OCI-LY7 (cell line): Measurements from ENCODE around the gene CD300H. TPM values are rescaled to one million over a fixed set of nuclear protein-coding genes. Genes with fewer than 3 reads are reported as not detected.

Experiments used
- BruUV-seq: library from RNA; stranded (reverse); fragments of 400-500 nt; replicated peaks from 2 replicates; lab custom pipeline; 2021; lab: Mats Ljungman, UMichigan
- CTCF ChIA-PET: fragments of 300-600 bp; sonication (Branson Sonifier 250); formaldehyde crosslinking; loops from one replicate; lab custom pipeline; 2022; ENCODE audit warnings: antibody characterized with exemption; ENCODE audit not compliant: unreplicated experiment; lab: Charles Lee
- POLR2A ChIA-PET: fragments of 300-600 bp; sonication (Branson Sonifier 250); formaldehyde crosslinking; loops from one replicate; lab custom pipeline; 2022; ENCODE audit warnings: antibody characterized with exemption; lab: Charles Lee
- DNase-seq: peaks from one replicate; pipeline ENCODE4 v3.0.0-alpha.2; 2015; ENCODE audit warnings: low spot score
- H2AFZ ChIP-seq: fragments of 200-600 bp; sonication (generic), shearing (Covaris generic); 2 replicates; pipeline ENCODE4 v1.6.1; 2014; ENCODE audit warnings: mild to moderate bottlenecking, antibody characterized with exemption, low read length, moderate library complexity
- H3K27ac ChIP-seq: fragments of 200-600 bp; sonication (generic); 2 replicates; pipeline ENCODE4 v1.5.1; 2014; ENCODE audit warnings: mixed run types, low read depth, mild to moderate bottlenecking, moderate library complexity, low read length, inconsistent platforms; ENCODE audit not compliant: poor library complexity, severe bottlenecking
- H3K36me3 ChIP-seq: fragments of 200-600 bp; sonication (generic); 2 replicates; pipeline ENCODE4 v1.6.1; 2014; ENCODE audit warnings: mild to moderate bottlenecking, antibody characterized with exemption, low read length, moderate library complexity, mixed read lengths; ENCODE audit not compliant: insufficient read depth
- H3K4me1 ChIP-seq: fragments of 200-600 bp; sonication (generic); 2 replicates; pipeline ENCODE4 v1.5.1; 2014; ENCODE audit warnings: mild to moderate bottlenecking, low read length; ENCODE audit not compliant: insufficient read depth, poor library complexity, severe bottlenecking
- H3K4me2 ChIP-seq: fragments of 200-600 bp; sonication (generic); 2 replicates; pipeline ENCODE4 v1.6.1; 2014; ENCODE audit warnings: mild to moderate bottlenecking, low read length
- H3K4me3 ChIP-seq: fragments of 200-600 bp; sonication (generic); 2 replicates; pipeline ENCODE4 v1.5.1; 2014; ENCODE audit warnings: mild to moderate bottlenecking, low read depth, low read length; ENCODE audit not compliant: poor library complexity, severe bottlenecking
- H3K79me2 ChIP-seq: fragments of 200-600 bp; sonication (generic); 2 replicates; pipeline ENCODE4 v1.6.1; 2016; ENCODE audit warnings: low read depth, mild to moderate bottlenecking, low read length, moderate library complexity, mixed read lengths; ENCODE audit not compliant: insufficient read depth
- H3K9me2 ChIP-seq: fragments of 200-600 bp; sonication (generic); 2 replicates; pipeline ENCODE4 v1.6.1; 2016; ENCODE audit warnings: mild to moderate bottlenecking, low read length, mixed read lengths; ENCODE audit not compliant: insufficient read depth
- H3K9me3 ChIP-seq: fragments of 200-600 bp; sonication (generic); 2 replicates; pipeline ENCODE4 v1.6.1; 2014; ENCODE audit warnings: mild to moderate bottlenecking, mixed run types, low read length, mixed read lengths
- H4K20me1 ChIP-seq: fragments of 200-600 bp; sonication (generic); 2 replicates; pipeline ENCODE4 v1.6.1; 2014; ENCODE audit warnings: mild to moderate bottlenecking, antibody characterized with exemption, low read length, moderate library complexity, mixed read lengths; ENCODE audit not compliant: insufficient read depth
- CTCF ChIP-seq: fragments of 200-600 bp; sonication (generic); conservative IDR thresholded peaks from 2 replicates; pipeline ENCODE4 v1.5.1; 2014; ENCODE audit warnings: mild to moderate bottlenecking, antibody characterized with exemption, low read length, moderate library complexity, mixed read lengths
- EZH2phosphoT487 ChIP-seq: fragments of 200-600 bp; sonication (generic); IDR thresholded peaks from 2 replicates; pipeline ENCODE4 v1.6.1; 2018; ENCODE audit warnings: low read depth, borderline replicate concordance, mild to moderate bottlenecking, mixed run types, antibody characterized with exemption, low read length, moderate library complexity, mixed read lengths
- intact Hi-C: fragments of 100-400 bp; cut with micrococcal nuclease; formaldehyde crosslinking; loops from one replicate; pipeline ENCODE4 v1.10.0; 2022; ENCODE audit not compliant: unreplicated experiment
- total RNA-seq, 2 experiments: library from RNA; depleted of rRNA in 1 of 2; stranded (reverse); fragments of >200 nt in 1 of 2; shearing (Covaris generic) in 1 of 2; gene quantifications; 2 replicates each; pipeline ENCODE4 v1.2.3, GENCODE V29; 2014 to 2022

CD300H gene
- total RNA-seq, 2 experiments from 2014 or later, result not detected

- Histone ChIP-seq H3K4me3 (no peak overlapping the region), H2AFZ (no peak overlapping the region), H3K79me2 (no peaks in the 10 kb centered on the region), H3K9me2 (no peaks in the 10 kb centered on the region), H3K36me3 (no peaks in the 10 kb centered on the region), H3K9me3 (no peaks in the 10 kb centered on the region), H4K20me1 (no peaks in the 10 kb centered on the region), H3K4me2 (no peak overlapping the region), H3K4me1 (no peaks in the 10 kb centered on the region), H3K27ac (no peak overlapping the region)
- BruUV-seq, result no TSS peak
- no peak for DNase-seq
- intact Hi-C loops, result no loop called here
- ChIA-PET POLR2A (interaction anchor here (0.6 kb wide), 1 partner anchor 53 kb away, joined by 3 read pairs; no protein-coding TSS in a partner anchor), CTCF (no interaction called here)
- no peak for TF ChIP-seq CTCF
- no peak for TF ChIP-seq EZH2phosphoT487
Measured at GRCh38 chr17:74527756-74528155, 39.6 kb downstream of the CD300H start.

DNA sequence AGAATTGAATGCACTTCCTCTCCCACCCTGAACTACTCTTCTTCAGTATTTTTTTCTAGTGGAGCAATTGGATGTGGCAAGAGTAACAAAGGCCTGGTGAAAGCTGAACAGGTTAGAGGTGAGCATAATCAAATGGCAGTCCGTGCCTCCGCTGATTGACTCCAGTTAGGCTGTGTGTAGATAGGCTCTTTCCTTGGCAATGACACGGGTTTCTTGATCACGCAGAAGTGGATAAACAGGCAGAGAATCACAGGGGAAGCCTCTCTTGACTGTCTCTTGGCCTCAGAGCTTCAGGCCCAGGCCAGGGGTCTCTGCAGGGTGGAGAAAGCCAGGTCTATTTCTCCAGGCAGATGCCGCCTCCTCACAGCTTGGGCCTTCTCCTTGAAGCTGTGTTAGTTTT, 40.2 kb downstream of the CD300H start:
- Histone ChIP-seq H3K4me2 (no peak overlapping the region), H3K4me3 (no peak overlapping the region), H3K9me2 (no peaks in the 10 kb centered on the region), H3K79me2 (no peaks in the 10 kb centered on the region), H3K9me3 (no peaks in the 10 kb centered on the region), H3K27ac (no peak overlapping the region), H3K4me1 (no peaks in the 10 kb centered on the region), H2AFZ (no peak overlapping the region), H3K36me3 (no peaks in the 10 kb centered on the region), H4K20me1 (no peaks in the 10 kb centered on the region)
- no peak for DNase-seq
- POLR2A ChIA-PET, result no interaction called here
- intact Hi-C loops, result no loop called here
- CTCF ChIA-PET, result no interaction called here
- BruUV-seq, result no TSS peak
- no peak for TF ChIP-seq CTCF
- TF ChIP-seq EZH2phosphoT487, result no peak

DNA sequence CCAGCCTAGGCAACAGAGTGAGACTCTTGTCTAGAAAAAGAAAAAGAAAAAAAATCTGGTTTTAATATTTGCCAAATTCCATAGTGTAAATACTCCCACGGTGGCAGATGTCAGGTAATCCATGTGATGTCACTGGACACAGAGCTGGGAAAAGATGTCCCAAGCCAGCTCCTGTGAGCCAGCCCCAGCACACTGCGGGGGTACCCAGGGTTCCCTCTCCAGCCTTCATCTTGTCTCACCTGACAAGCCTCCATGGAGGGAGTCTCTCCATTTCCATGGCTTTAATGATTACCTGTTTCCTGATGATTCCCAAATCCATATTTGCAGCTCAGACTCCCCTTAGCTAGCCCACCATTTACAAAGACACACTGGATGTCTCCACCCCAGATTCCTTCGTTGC, 40.6 kb downstream of the CD300H start:
- no peak overlapping the region for H3K4me2 ChIP-seq
- H3K9me3 ChIP-seq, result no peaks in the 10 kb centered on the region
- H3K4me1 ChIP-seq, result no peaks in the 10 kb centered on the region
- H3K79me2 ChIP-seq, result no peaks in the 10 kb centered on the region
- no peaks in the 10 kb centered on the region for H3K9me2 ChIP-seq
- no peak overlapping the region for H2AFZ ChIP-seq
- CTCF ChIA-PET, result no interaction called here
- POLR2A ChIA-PET, result no interaction called here
- H3K36me3 ChIP-seq, result no peaks in the 10 kb centered on the region
- no TSS peak for BruUV-seq
- no peak overlapping the region for H3K27ac ChIP-seq
- TF ChIP-seq CTCF (no peak), EZH2phosphoT487 (no peak)
- DNase-seq, result no peak
- H4K20me1 ChIP-seq, result no peaks in the 10 kb centered on the region
- intact Hi-C loops, result no loop called here
- no peak overlapping the region for H3K4me3 ChIP-seq
